Esophagus mucosa (tissue), 1 donor: ENCODE results near the gene ATF2. TPM values are rescaled to one million over a fixed set of nuclear protein-coding genes. Genes with fewer than 3 reads are reported as not detected.
A peak's percentile ranks its signal among the peaks of the same experiment; 100 is the strongest.

Experiments
- ATAC-seq: fragments of 200-7000 bp; cut with Tn5 transposase; one replicate; pipeline ENCODE4 v1.9.1; 2020
- total RNA-seq: library from RNA; stranded (reverse); gene quantifications from one replicate; pipeline ENCODE4 v1.2.4, GENCODE V29; 2023
- donor health status: DM: yes; HTN: yes; CAD: no.

Gene ATF2
- 18.2 TPM for total RNA-seq

GRCh38 chr2:175167792-175168563 is at the start of gene ATF2:
Gene ATF2, minus strand, starts transcription at chr2:175168203. Its CDS starts 31,760 bp downstream, at chr2:175136443.
- peak; percentile 99 for ATAC-seq

- ATAC-seq = no peak
These were observed 39.9 kb upstream of the ATF2 start for GRCh38 chr2:175207741-175208438.

DNA sequence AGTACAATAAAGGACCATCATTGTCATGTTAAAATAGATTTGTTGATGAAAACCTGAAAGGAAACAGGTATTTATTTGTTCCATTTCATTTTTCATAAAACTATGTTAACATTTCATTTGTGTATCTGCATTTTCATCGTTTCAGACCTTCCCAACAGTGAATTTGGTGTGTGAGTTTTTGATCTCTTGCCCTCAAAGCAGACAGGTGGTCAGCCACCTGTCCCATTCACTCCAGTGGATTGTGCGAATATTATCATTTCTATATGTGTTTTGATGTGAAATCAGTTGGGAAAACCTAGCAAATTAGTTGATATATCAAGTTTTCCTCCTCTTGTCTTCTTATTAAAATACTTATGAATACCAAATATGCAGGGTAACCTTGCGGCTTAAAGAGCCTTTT is 38.9 kb upstream of the ATF2 start:
- ATAC-seq = no peak

DNA sequence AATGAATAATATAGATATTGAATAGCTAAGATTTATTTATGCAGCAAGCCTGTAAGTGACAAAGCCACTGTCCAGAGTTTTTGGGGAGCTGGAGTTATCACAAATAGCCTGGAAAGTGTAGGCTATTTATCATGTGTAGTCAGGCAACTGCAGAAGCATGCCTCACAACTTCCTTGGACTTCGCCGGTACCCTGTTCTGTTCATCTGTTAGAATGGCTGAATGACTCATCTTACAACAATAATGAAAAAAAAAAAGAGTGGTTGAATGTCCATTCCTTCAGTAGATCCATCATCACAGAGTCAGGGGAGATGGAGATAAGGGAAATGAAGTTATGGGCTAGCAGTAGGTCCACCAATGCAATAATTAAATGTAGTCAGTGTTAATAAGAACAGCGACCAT is 37.5 kb upstream of the ATF2 start:
- ATAC-seq = no peak

DNA sequence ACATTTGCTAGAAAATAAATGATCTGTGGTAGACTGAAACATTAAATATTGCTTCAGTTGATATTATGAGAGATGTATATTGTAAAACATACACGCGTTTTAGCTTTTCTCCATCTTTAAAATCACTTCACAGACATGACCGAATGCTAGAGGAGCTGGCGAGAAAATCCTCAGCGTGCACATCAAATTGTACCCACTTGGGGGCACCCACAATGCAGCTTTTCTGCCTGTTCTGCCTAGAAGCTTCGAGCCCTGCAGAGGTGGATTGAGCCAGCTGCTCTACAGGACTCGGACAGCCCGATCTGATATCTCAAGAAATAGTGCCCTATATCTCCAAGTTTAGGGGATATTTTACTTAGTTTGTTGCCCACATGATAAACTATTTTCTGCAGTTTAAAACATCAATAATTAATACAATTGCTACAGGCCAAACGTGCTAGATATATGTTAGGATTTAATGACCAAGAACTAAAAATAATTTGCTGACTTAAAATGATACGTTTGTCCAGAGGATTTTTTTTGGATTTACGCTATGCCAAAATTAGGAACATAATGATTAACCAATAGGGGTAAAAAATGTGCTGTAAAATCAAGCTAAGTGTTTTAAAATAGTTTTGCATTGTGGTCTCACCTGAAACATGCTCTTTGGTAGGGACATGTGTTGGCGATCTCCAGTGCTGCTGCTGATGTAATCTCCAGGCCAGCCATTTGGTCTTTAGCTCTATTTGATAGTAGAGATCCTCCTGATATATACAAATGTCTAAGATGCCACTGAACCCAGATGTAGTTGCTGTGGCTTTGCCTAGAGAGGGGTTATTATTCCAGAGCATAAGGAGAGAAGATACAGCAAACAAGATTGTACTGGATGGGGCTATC is 35.9 kb upstream of the ATF2 start:
- no peak for ATAC-seq

GRCh38 chr2:175195012-175195411 is 27.0 kb upstream of the ATF2 start:
- ATAC-seq = no peak

DNA sequence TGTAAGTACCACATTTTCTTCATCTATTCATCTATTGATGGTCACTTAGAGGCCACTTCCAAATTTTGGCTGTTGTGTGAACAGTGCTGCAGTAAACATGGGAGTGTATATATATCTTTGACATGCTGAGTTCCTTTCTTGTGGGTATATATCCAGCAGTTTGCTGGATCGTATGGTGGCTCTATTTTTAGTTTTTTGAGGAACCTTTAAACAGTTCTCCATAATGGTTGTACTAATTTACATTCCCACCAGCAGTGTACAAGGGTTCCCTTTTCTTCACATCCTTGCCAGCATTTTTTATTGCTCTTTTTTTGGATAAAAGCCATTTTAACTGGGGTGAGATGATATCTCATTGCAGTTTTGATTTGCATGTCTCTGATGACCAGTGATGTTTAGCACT is 20.8 kb upstream of the ATF2 start:
- ATAC-seq = no peak

- no peak for ATAC-seq
These were observed 19.4 kb upstream of the ATF2 start for GRCh38 chr2:175187378-175187777.

DNA sequence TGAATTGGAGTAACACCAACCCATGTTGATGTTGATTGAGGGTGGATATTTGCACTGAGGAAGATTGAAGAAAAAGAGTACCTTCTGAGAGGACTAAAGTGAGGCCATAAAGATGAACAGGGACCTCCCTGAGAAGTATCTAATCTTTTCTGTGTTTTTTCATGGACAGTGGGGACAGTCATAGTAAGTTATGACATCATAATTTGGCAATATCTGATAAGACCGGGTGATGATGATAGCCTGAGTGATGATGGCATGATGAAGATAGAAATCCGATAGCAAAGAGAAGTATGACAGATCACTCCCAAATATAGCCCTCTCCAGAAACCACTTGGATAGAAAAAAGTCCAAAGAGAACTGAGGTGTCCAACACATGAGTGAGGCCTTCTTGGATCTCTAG is 15.7 kb upstream of the ATF2 start:
- no peak for ATAC-seq

DNA sequence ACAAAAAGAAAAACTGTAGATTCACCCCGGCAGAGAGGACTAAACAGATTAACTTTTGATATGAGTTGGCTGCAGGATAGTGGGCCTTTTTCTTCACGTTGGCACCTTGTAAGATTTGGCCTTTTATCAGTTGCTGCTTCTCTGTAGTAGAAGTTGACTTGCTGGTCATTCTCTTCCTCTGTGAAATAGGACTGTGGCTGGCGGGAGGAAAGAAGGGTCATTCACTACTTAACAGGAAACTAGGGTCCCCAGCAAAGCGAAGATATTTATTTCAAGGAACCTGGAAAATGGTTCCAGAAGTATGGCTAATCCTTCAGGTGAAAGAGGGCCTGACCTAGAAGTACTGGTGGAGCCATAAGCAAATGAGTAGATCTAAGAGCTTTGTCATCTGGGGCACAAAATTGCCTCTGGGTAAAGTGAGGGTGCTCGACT is 13.9 kb upstream of the ATF2 start:
- no peak for ATAC-seq

- peak; percentile 97 for ATAC-seq
These were observed 13.3 kb upstream of the ATF2 start, which contains the start of gene ATP5MC3 for GRCh38 chr2:175181104-175181876. Gene ATP5MC3, minus strand, starts transcription at chr2:175181710. Its CDS starts 317 bp downstream, at chr2:175181393.

- peak; percentile 70 for ATAC-seq
These were observed 12.7 kb upstream of the ATF2 start for GRCh38 chr2:175180701-175181103.

DNA sequence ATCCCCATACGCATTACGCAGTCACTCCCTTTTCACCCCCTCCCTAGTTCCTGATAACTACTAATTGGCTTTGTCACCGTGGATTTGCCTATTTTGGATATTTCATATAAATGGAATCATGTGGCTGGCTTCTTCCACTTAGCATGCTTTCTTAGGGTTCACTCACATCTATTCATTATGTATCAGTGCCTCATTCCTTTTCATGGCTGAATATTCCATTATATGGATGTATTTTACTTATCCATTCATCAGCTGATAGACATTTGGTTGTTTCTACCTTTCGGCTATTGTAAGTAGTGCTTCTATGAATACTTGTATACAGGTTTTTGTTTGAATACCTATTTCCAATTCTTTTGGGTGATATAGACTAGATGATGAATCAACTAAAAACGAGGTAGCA is 8.6 kb upstream of the ATF2 start:
- ATAC-seq = no peak

- no peak for ATAC-seq
These were observed 7.9 kb upstream of the ATF2 start for GRCh38 chr2:175175896-175176295.

DNA sequence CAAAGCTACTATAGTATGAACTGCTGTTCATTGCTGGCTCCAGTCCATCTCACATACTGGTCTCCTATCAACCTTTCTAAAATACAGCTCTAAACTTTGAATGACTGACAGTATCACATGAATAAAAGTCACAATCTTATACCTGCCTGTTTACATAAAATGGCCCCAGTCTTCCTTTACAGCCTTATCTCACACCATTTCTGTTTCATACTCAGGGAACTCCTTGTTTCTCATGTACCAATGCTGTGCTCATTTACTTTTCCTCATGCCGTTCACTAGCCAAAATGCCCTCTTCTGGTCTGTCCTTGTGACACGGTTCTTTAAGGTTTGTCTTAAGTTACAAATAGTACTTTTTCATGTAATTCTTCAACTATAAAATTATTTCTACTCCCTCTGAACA is 7.3 kb upstream of the ATF2 start:
- ATAC-seq = no peak

DNA sequence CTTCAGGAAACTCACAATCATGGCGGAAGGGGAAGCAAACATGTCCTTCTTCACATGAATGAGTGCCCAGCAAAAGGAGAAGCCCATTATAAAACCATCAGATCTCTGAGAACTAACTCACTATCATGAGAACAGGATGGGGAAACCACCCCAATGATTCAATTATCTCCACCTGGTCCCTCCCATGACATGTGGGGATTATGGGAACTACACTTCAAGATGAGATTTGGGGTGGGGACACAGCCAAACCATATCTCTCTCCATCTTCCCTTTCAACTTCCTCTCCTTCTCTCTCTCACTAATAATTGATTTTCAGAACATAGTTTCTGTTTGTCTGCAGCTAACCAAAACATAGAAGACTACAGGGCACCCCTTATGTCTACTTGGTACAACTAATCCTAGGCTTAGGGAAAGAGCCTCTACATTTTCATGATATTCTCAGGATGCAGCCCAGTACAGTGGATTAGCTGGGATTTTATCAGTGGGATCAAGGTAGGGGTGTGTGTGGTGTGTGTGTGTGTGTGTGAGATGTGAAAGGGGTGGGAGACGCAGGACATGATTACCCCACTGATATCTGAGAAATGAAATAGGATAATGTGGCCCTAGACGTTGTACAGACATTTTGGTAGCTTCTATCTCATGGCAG is 2.8 kb upstream of the ATF2 start:
- no peak for ATAC-seq

GRCh38 chr2:175169191-175169590 is 1.2 kb upstream of the ATF2 start:
- ATAC-seq = no peak

DNA sequence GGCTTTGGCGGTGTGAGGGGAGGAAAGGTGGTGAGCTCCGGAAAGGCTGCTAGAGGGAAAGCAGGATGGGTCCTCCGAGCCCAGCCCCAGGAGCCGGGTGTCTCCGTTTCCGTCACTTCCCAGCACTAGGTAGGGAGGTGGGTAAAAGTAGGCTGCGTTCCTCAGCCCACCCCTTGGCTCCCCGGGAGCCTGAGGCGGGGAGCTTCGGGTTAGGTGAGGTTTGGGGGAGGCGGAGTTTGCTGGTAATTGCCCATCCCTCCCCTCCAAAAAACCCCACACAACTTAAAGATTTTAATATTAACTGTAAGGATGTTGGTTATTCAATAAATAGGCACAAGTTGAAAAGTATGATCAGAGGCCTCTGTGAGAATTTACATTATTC is 552 bp upstream of the ATF2 start:
- ATAC-seq = no peak

- ATAC-seq = no peak
These were observed 769 bp downstream of the ATF2 start for GRCh38 chr2:175167076-175167791.

DNA sequence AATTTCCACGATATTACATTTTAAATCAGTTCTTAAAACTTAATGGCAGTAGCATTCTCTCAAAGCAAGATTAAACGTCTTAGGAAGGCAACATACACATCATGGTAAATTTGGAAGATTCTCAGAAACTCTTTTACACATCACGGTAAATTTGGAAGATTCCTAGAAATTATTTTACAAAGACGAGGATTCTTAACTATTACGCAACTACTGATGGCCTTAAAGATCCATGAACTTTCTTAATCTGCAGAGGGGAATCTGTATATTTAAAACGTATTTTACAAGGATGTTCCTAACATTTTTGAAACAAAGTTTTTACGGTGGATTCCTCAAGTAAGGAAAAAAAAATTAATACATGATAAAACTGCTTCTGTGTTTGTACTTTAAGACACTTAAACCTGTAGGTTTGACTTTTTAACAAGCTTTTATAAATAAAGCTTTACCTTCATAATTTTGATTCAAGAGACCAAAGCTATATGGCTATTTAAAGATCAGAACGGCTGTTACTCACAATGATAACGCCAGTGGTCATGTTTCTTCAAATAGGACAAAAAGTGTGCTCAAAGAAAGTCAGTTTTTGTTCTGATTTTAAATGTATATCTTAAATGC is 1.7 kb downstream of the ATF2 start:
- ATAC-seq = no peak

GRCh38 chr2:175164235-175164634 is 3.8 kb downstream of the ATF2 start:
- no peak for ATAC-seq
